Vagina (tissue), 2 donors: ENCODE results near the gene DENND2A. TPM values are rescaled to one million over a fixed set of nuclear protein-coding genes. Genes with fewer than 3 reads are reported as not detected.
"Not testable (repeated sequence)": the region's sequence is repeated elsewhere in the genome, so short reads cannot be mapped to it uniquely, and the experiment has no call there.

Experiments
- DNase-seq, 2 donors: peaks; one replicate each; pipeline ENCODE4 v3.0.0-alpha.2; 2017; ENCODE audit errors: extremely low spot score in 2 of 2
- H3K27ac ChIP-seq: fragments of 200-600 bp; sonication (generic); one replicate; pipeline ENCODE4 v1.5.1; 2019
- H3K27me3 ChIP-seq: fragments of 200-600 bp; sonication (generic); one replicate; pipeline ENCODE4 v1.5.1; 2019
- H3K36me3 ChIP-seq, 2 donors: fragments of 200-600 bp; sonication (generic); one replicate each; pipeline ENCODE4 v1.5.1; 2017 to 2019
- H3K4me1 ChIP-seq: fragments of 200-600 bp; sonication (generic); one replicate; pipeline ENCODE4 v1.5.1; 2019
- H3K4me3 ChIP-seq, 2 donors: fragments of 200-600 bp; sonication (generic); 1 replicate in 1 of 2; 2 replicates in 1 of 2; pipeline ENCODE4 v1.5.1; 2016 to 2019
- H3K9me3 ChIP-seq: fragments of 200-600 bp; sonication (generic); one replicate; pipeline ENCODE4 v1.5.1; 2019
- CTCF ChIP-seq, 3 experiments: fragments of 450-650 bp in 2 of 3; fragments of 200-600 bp in 1 of 3; sonication (generic) in 1 of 3; IDR thresholded peaks; one replicate each; pipeline ENCODE4 v1.5.1; 2017 to 2019; ENCODE audit warnings: antibody characterized with exemption in 3 of 3, mild to moderate bottlenecking in 2 of 3, moderate library complexity in 2 of 3
- POLR2A ChIP-seq, 2 donors: fragments of 450-650 bp; IDR thresholded peaks; one replicate each; pipeline ENCODE4 v1.6.1; 2017; ENCODE audit warnings: antibody characterized with exemption in 2 of 2, mild to moderate bottlenecking in 2 of 2, moderate library complexity in 2 of 2
- POLR2AphosphoS5 ChIP-seq, 2 donors: sonication (generic); formaldehyde crosslinking; IDR thresholded peaks; one replicate each; pipeline ENCODE4 v1.9.0; 2017; ENCODE audit warnings: antibody characterized with exemption in 2 of 2, mild to moderate bottlenecking in 2 of 2, low read depth in 1 of 2; ENCODE audit not compliant: insufficient read depth in 1 of 2
- intact Hi-C: fragments of 100-400 bp; cut with DNase I; formaldehyde crosslinking; loops from one replicate; pipeline ENCODE4 v1.15.1; 2023
- total RNA-seq: library from RNA; depleted of rRNA; stranded (reverse); fragments of >200 nt; gene quantifications from one replicate; pipeline ENCODE4 v1.2.3, GENCODE V29; 2016

DENND2A gene
- total RNA-seq, 1 donor from 2014 or later: 17.4 TPM

GRCh38 chr7:140669352-140669751 lies 28.7 kb upstream of the DENND2A start:
- TF ChIP-seq POLR2A (IDR thresholded peaks at IDR 0.05) (no peak), POLR2AphosphoS5 (IDR thresholded peaks at IDR 0.05; ENCODE audit: insufficient read depth in 1 of 2, low read depth in 1 of 2) (no peak), CTCF (IDR thresholded peaks at IDR 0.05) (no peak)
- no peak overlapping the region for H3K4me3 ChIP-seq
- intact Hi-C loops: no loop called here
- DNase-seq: no peak
- no peaks in the 10 kb centered on the region for H3K27me3 ChIP-seq
- H3K36me3 ChIP-seq: no peaks in the 10 kb centered on the region
- H3K9me3 ChIP-seq: no peaks in the 10 kb centered on the region
- no peak overlapping the region for H3K27ac ChIP-seq
- H3K4me1 ChIP-seq: peaks cover 18% of the 10 kb centered on the region

GRCh38 chr7:140668641-140669040 lies 28.0 kb upstream of the DENND2A start:
- Histone ChIP-seq H3K36me3 (no peaks in the 10 kb centered on the region), H3K27ac (no peak overlapping the region), H3K4me3 (no peak overlapping the region), H3K27me3 (no peaks in the 10 kb centered on the region), H3K4me1 (peaks cover 11% of the 10 kb centered on the region), H3K9me3 (no peaks in the 10 kb centered on the region)
- DNase-seq: no peak
- TF ChIP-seq POLR2A (IDR thresholded peaks at IDR 0.05) (no peak), CTCF (IDR thresholded peaks at IDR 0.05) (no peak), POLR2AphosphoS5 (IDR thresholded peaks at IDR 0.05; ENCODE audit: insufficient read depth in 1 of 2, low read depth in 1 of 2) (no peak)
- intact Hi-C loops: no loop called here

- Histone ChIP-seq H3K36me3 (no peaks in the 10 kb centered on the region), H3K4me3 (no peak overlapping the region), H3K9me3 (no peaks in the 10 kb centered on the region), H3K27ac (no peak overlapping the region), H3K4me1 (peaks cover 6% of the 10 kb centered on the region), H3K27me3 (no peaks in the 10 kb centered on the region)
- intact Hi-C loops: no loop called here
- no peak for TF ChIP-seq POLR2AphosphoS5 (IDR thresholded peaks at IDR 0.05; ENCODE audit: insufficient read depth in 1 of 2, low read depth in 1 of 2)
- no peak for TF ChIP-seq CTCF (IDR thresholded peaks at IDR 0.05)
- no peak for TF ChIP-seq POLR2A (IDR thresholded peaks at IDR 0.05)
- no peak for DNase-seq
These were observed 26.9 kb upstream of the DENND2A start for GRCh38 chr7:140667476-140667875.

GRCh38 chr7:140662938-140663337 lies 22.3 kb upstream of the DENND2A start:
- H3K4me3 ChIP-seq, H3K9me3 ChIP-seq, H3K27me3 ChIP-seq, H3K36me3 ChIP-seq, H3K27ac ChIP-seq, H3K4me1 ChIP-seq, intact Hi-C loops, DNase-seq: not testable (repeated sequence)

- no peak for DNase-seq
- no peak overlapping the region for H3K4me3 ChIP-seq
- TF ChIP-seq POLR2A (IDR thresholded peaks at IDR 0.05) (no peak), CTCF (IDR thresholded peaks at IDR 0.05) (no peak), POLR2AphosphoS5 (IDR thresholded peaks at IDR 0.05; ENCODE audit: insufficient read depth in 1 of 2, low read depth in 1 of 2) (no peak)
- H3K9me3 ChIP-seq: no peaks in the 10 kb centered on the region
- no peaks in the 10 kb centered on the region for H3K27me3 ChIP-seq
- intact Hi-C loops: no loop called here
- no peaks in the 10 kb centered on the region for H3K36me3 ChIP-seq
- H3K4me1 ChIP-seq: peaks cover 12% of the 10 kb centered on the region
- H3K27ac ChIP-seq: no peak overlapping the region
These were observed 20.5 kb upstream of the DENND2A start for GRCh38 chr7:140661124-140661523.

GRCh38 chr7:140659856-140660255 lies 19.2 kb upstream of the DENND2A start:
- intact Hi-C loops: no loop called here
- Histone ChIP-seq H3K9me3 (no peaks in the 10 kb centered on the region), H3K36me3 (no peaks in the 10 kb centered on the region), H3K4me1 (peaks cover 18% of the 10 kb centered on the region), H3K27ac (no peak overlapping the region), H3K27me3 (no peaks in the 10 kb centered on the region), H3K4me3 (no peak overlapping the region)
- TF ChIP-seq CTCF (IDR thresholded peaks at IDR 0.05) (no peak), POLR2AphosphoS5 (IDR thresholded peaks at IDR 0.05; ENCODE audit: insufficient read depth in 1 of 2, low read depth in 1 of 2) (no peak), POLR2A (IDR thresholded peaks at IDR 0.05) (no peak)
- no peak for DNase-seq
